Fibroblast of the aortic adventitia (primary cell): ENCODE measurements around the gene CTDP1. TPM values are rescaled to one million over a fixed set of nuclear protein-coding genes. Genes with fewer than 3 reads are reported as not detected.

ENCODE experiments used
- DNase-seq: peaks from one replicate; pipeline ENCODE4 v3.0.0-alpha.2; 2010; ENCODE audit warnings: low read depth
- H3K4me3 ChIP-seq: 2 replicates; pipeline ENCODE4 v1.5.1; 2011; ENCODE audit warnings: low read depth, mild to moderate bottlenecking, control low read depth, low read length, moderate library complexity
- total RNA-seq: library from RNA; depleted of rRNA; stranded (reverse); fragments of >200 nt; gene quantifications from 2 replicates; pipeline ENCODE4 v1.2.3, GENCODE V29; 2012; ENCODE audit warnings: low replicate concordance
- TF ChIP-seq, protein P1 (sequence below): IDR thresholded peaks from 2 replicates; pipeline ENCODE4 v1.5.1; 2011; ENCODE audit warnings: mild to moderate bottlenecking, low read length, control low read depth, inconsistent platforms; ENCODE audit not compliant: insufficient read depth

Gene CTDP1
- total RNA-seq, 1 donor, result 14.1 TPM

DNA sequence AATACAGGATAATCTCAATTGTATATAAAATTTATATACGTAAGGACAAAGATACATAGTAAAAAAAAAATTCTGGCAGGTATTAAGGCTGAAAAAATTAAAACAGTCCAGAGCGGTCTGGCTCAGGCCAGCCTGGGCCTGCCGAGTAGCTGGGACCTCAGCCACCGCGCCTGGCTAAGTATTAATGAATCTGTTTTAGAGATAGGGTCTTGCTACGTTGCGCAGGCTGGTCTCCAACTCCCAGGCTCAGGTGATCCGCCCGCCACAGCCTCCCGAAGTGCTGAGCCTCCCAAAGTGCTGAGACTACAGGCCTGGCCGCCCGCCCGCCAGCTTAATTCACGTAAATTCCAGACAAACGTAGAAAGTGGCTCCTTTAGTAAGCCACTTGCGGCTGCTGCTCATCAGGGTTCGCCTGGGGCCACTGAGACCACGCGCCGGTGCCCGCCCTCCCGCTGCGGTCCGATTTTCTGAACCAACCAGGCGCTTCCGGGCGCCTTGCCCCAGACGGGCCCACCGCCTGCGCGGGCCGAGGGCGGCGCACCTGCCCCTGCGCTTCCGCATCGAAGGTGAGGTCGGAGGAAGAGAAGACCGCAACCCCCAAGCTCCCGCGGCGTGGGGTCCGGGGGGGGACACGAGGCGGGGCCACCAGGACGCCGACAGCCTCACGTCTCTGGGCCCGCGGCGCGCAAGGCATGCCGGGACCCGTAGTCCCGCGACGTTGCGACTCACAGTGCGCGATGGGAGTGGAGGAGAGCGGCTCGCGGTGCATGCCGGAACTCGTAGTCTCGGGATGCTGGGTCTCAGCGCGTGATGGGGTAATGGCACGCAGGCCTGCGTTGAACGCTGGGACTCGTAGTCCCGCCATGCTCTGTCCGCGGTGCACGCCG lies 695 bp upstream of the CTDP1 start:
- TF ChIP-seq, protein P1, sequence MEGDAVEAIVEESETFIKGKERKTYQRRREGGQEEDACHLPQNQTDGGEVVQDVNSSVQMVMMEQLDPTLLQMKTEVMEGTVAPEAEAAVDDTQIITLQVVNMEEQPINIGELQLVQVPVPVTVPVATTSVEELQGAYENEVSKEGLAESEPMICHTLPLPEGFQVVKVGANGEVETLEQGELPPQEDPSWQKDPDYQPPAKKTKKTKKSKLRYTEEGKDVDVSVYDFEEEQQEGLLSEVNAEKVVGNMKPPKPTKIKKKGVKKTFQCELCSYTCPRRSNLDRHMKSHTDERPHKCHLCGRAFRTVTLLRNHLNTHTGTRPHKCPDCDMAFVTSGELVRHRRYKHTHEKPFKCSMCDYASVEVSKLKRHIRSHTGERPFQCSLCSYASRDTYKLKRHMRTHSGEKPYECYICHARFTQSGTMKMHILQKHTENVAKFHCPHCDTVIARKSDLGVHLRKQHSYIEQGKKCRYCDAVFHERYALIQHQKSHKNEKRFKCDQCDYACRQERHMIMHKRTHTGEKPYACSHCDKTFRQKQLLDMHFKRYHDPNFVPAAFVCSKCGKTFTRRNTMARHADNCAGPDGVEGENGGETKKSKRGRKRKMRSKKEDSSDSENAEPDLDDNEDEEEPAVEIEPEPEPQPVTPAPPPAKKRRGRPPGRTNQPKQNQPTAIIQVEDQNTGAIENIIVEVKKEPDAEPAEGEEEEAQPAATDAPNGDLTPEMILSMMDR, result no peak
- peak overlapping the region; percentile 86 for H3K4me3 ChIP-seq
- DNase-seq, result peak; percentile 98

DNA sequence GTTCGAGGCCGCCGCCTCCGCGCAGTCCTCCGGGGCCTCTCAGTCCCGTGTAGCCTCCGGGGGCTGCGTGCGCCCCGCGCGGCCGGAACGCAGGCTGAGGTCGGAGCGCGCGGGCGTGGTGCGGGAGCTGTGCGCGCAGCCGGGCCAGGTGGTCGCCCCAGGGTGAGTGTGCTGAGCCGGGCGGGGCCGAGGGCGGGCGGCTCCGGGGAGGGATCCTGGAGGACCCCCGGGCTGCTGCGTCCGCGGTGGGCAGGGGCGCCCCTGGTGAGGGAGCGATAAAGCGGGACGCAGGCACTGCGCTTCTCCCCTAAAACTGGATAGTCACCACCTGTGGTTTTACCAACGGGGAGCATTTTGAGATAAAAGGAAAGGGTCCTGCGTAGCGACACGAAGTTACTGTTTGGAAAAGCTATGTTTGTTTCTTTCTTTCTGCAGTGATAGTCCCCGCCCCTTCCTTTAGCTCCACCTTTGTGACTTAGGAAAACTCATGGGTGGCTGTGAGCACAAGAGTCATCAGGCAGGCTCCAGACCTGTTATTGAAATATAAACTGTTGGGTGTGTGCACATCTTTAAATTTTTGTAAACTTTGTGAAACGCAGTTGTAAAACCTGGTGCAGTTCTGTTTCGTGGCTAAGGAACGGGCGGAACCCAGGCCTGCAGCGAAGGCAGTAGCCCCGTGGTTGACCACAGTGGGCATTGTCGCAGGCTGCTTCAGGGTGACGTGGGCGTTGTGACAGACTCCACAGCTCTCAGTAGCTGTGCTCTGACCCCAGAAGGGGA lies 687 bp downstream of the CTDP1 start:
- peak; percentile 45 for DNase-seq
- peak overlapping the region; percentile 86 for H3K4me3 ChIP-seq
- TF ChIP-seq, protein P1, result no peak

DNA sequence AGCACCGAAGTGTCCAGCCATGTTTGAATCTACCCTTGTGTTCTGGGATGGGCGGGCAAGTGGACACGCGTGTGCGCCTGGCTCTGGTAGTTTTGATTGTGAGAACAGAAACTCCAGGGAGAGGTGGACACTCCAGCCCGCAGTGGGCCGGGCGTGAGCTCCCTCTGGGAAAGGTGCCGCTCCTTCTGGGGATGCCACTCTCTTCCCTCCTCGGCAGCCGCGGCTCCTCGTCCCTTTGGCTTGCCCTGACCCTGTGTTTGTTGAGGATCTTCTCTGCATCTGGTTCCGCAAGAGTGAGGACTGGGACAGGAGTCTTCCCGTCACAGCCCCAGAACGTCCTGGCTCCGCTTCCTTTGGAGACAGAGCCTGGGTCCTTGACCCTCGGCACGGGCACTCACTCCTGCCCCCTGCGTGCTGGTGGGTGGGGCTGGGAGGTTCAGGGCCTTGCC lies 1.3 kb downstream of the CTDP1 start:
- TF ChIP-seq, protein P1, result no peak
- no peak for DNase-seq
- H3K4me3 ChIP-seq, result peak overlapping the region; percentile 86

DNA sequence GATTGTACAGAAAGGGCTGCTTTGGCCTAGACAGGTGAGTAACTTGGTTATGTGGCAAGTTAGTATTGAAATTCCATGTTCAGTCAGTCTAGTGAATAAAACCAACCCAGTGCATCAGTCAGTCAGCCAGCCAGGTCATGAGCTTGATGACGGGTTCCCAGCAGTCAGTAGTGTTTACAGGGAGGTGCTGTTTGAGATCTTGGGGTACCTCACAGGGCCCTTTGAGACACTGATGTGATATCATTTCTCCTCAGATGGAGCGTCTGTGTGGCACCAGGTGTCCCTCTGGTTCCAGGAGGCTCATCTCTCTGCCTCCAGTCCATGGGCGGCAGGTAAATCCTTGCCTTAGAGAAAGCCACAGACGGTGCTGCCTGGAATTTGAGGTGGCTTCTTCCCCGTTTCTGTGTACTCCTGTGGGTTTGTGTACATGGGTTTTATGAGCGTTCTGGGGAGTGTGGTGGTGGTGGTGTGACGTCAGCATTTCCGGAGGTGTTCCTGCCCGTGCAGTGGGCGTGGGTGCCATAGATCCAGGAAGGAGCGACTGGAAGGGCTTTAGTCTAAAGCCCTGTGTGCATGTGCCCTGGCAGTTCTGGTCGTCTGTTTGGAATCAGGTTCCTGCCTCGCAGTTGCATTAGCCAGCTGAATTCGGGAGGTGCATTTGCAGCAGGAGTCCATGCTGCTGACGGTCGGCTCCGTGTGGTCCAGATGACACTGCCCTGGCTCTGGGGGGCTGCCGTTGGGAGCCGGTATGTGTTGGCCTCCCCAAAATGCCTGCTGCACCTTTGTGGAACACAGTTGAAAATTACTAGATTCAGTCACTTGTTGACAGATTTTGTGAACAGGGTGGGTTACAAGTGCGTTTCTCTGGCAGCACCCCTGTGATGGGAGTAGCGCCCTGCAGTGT lies 2.1 kb downstream of the CTDP1 start:
- no peak for DNase-seq
- TF ChIP-seq, protein P1, result no peak
- H3K4me3 ChIP-seq, result no peak overlapping the region

DNA sequence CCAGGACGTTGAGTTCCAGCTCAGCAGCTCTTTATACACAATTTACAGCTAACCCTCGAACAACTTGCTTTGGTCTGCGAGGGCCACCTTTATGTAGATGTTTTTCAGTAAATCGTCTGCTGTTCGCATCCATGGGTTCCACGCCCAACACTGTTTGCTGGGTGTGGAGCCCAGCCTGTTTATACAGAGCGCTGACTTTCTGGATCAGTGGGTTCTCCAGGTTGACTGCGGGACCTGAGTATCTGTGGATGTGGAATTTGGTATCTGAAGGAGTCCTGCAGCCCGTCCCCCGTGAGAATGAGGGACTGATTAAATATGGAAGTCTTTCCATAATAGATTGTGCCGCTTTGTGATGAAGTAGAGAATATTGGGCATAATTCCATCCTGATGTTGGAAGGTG lies 2.9 kb downstream of the CTDP1 start:
- DNase-seq, result no peak
- no peak overlapping the region for H3K4me3 ChIP-seq
- TF ChIP-seq, protein P1, result no peak
